WERI-Rb-1 (cell line): ENCODE measurements around the gene KAZN.

Experiments
- DNase-seq: peaks from one replicate; pipeline ENCODE4 v3.0.0-alpha.2; 2020
- H3K27ac ChIP-seq: fragments of 250-450 bp; sonication (Bioruptor Pico); 2 replicates; pipeline ENCODE4 v1.5.1; 2020; ENCODE audit warnings: mild to moderate bottlenecking, moderate library complexity
- H3K27me3 ChIP-seq: fragments of 250-450 bp; sonication (Bioruptor Pico); 2 replicates; pipeline ENCODE4 v1.5.1; 2021; ENCODE audit warnings: mild to moderate bottlenecking, low read depth, moderate library complexity; ENCODE audit not compliant: insufficient read depth, severe bottlenecking
- H3K36me3 ChIP-seq: fragments of 250-450 bp; sonication (Bioruptor Pico); 2 replicates; pipeline ENCODE4 v1.5.1; 2020; ENCODE audit warnings: mild to moderate bottlenecking, moderate library complexity
- H3K4me3 ChIP-seq: 2 replicates; pipeline ENCODE4 v1.5.1; 2011; ENCODE audit warnings: low read depth, mild to moderate bottlenecking, control low read depth, low read length
- H3K9me3 ChIP-seq: fragments of 250-450 bp; sonication (Bioruptor Pico); 2 replicates; pipeline ENCODE4 v1.5.1; 2021; ENCODE audit warnings: mild to moderate bottlenecking, moderate library complexity; ENCODE audit not compliant: severe bottlenecking
- TF ChIP-seq, protein P1 (sequence below): IDR thresholded peaks from 2 replicates; pipeline ENCODE4 v1.5.1; 2011; ENCODE audit warnings: low read depth, mild to moderate bottlenecking, control low read depth, inconsistent platforms, low read length

Gene KAZN

DNA sequence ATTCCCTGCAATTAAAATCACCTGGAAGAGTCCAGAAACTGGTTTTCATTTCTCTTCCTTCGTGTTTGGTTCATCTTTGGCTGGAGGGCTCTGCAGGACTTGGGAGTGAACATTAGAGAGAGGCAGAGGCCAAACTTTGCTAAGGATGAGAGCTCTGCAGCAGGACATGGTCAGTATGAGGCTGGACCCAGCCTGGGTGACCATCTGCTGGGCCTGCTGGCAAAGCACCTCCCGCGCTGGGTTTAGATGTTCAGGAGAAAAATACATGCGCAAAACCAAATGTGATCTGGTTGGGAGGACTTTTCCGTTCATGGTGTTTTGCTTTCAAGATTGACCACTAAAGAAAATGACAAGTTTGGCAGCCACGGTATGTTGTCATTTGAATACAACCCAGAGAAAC is 15.9 kb downstream of the KAZN start:
- H3K9me3 ChIP-seq: no peaks in the 10 kb centered on the region
- H3K36me3 ChIP-seq: no peaks in the 10 kb centered on the region
- no peaks in the 10 kb centered on the region for H3K27me3 ChIP-seq
- TF ChIP-seq, protein P1, sequence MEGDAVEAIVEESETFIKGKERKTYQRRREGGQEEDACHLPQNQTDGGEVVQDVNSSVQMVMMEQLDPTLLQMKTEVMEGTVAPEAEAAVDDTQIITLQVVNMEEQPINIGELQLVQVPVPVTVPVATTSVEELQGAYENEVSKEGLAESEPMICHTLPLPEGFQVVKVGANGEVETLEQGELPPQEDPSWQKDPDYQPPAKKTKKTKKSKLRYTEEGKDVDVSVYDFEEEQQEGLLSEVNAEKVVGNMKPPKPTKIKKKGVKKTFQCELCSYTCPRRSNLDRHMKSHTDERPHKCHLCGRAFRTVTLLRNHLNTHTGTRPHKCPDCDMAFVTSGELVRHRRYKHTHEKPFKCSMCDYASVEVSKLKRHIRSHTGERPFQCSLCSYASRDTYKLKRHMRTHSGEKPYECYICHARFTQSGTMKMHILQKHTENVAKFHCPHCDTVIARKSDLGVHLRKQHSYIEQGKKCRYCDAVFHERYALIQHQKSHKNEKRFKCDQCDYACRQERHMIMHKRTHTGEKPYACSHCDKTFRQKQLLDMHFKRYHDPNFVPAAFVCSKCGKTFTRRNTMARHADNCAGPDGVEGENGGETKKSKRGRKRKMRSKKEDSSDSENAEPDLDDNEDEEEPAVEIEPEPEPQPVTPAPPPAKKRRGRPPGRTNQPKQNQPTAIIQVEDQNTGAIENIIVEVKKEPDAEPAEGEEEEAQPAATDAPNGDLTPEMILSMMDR: no peak
- peak; percentile 16 for DNase-seq
- H3K27ac ChIP-seq: no peak overlapping the region
- H3K4me3 ChIP-seq: no peak overlapping the region

- TF ChIP-seq, protein P1: no peak
- H3K27me3 ChIP-seq: no peaks in the 10 kb centered on the region
- DNase-seq: no peak
- no peak overlapping the region for H3K27ac ChIP-seq
- H3K4me3 ChIP-seq: no peak overlapping the region
- H3K9me3 ChIP-seq: no peaks in the 10 kb centered on the region
- no peaks in the 10 kb centered on the region for H3K36me3 ChIP-seq
Observed at GRCh38 chr1:14615549-14616218, 17.2 kb downstream of the KAZN start.

DNA sequence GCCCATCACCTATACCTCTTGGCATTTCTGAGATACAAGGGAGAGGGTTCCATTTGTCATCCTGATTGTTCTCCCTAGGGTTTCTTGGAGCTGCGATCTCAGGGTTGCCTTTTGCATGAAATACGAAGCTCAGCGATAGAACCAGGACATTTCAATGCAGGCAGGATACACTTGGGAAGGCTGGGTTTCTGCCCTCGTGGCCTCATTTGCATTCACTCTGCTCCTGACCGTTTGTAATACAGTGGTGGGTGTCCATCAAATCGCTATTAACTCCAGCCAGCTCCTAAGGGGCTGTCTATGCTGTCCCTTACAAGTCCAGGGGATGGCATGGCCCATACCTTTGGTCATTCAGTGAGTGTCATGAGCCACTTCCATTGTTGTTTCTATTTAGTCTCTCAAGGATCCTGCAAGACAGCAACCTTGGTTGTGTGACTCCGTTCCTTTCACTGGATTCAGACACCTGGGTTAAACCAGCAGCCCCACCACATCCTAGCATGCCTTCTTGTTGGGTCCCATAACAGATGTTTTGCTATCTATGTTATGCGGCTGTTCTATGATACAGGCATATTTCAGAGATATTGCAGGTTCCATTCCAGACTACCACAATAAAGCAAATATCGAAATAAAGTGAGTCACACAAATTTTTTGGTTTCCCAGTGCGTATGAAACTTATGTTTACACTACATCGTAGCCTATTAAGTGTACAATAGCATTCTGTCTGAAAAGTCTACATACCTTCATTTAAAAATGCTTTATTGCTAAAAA is 18.3 kb downstream of the KAZN start:
- DNase-seq: no peak
- Histone ChIP-seq H3K9me3 (no peaks in the 10 kb centered on the region), H3K27ac (no peak overlapping the region), H3K27me3 (no peaks in the 10 kb centered on the region), H3K4me3 (no peak overlapping the region), H3K36me3 (no peaks in the 10 kb centered on the region)
- TF ChIP-seq, protein P1: no peak

DNA sequence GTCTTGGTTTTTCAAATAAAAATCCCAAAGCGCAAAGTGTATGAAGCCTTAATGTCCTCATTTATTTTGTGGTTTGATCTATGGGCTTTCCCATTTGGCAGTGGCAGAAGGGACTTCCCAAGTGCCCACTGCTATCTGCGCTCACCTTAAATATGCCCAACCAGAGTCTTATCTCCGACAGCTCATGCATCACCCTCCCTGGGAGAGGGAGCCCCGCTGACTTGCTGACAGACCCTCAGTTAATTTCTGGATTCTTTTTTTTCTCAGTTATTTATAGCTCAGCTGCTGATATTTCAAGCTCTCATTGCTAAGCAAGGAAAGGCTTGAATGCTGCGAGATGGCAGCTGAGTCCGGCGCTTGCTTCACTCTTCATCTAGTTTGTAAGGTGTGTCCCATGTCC is 19.3 kb downstream of the KAZN start:
- TF ChIP-seq, protein P1: no peak
- DNase-seq: no peak
- no peaks in the 10 kb centered on the region for H3K9me3 ChIP-seq

DNA sequence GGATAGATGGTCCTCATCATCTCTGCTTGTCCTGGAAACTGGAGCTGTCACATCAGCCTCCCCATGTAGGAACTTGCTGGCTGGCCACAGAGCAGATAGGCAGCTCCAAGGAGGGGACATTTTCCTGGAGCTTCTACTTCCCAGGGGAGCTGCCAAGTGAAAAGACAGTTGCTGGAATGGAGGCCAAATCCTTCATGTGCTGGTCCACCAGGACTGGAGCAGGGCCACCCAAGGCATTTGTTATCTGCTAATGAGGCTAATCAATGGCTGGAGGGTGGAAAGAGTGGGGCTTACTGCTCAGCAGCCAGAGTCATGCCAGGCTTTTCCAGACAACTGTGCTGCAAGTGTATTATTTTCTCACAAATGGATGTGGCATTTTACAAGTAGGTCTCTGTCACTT is 22.5 kb downstream of the KAZN start:
- DNase-seq: no peak
- peaks cover 4% of the 10 kb centered on the region for H3K9me3 ChIP-seq
- no peaks in the 10 kb centered on the region for H3K27me3 ChIP-seq
- TF ChIP-seq, protein P1: no peak
- no peak overlapping the region for H3K27ac ChIP-seq
- H3K36me3 ChIP-seq: no peaks in the 10 kb centered on the region
- H3K4me3 ChIP-seq: no peak overlapping the region

More for the DNA sequence above, 19.3 kb downstream of the KAZN start:
- H3K4me3 ChIP-seq: no peak overlapping the region
- no peaks in the 10 kb centered on the region for H3K27me3 ChIP-seq
- no peak overlapping the region for H3K27ac ChIP-seq
- H3K36me3 ChIP-seq: no peaks in the 10 kb centered on the region
